SU-DHL-6 (cell line): ENCODE data around the gene PMEPA1.

Source experiments
- EZH2phosphoT487 ChIP-seq: fragments of 200-600 bp; sonication (generic), shearing (Covaris generic); conservative IDR thresholded peaks from 2 replicates; pipeline ENCODE4 v1.6.1; 2018; ENCODE audit warnings: mild to moderate bottlenecking, antibody characterized with exemption, low read length, moderate library complexity, mixed read lengths
- TF ChIP-seq, protein P1 (sequence below): fragments of 200-600 bp; sonication (generic); IDR thresholded peaks from one replicate; pipeline ENCODE4 v1.5.1; 2017; ENCODE audit warnings: antibody characterized with exemption, mild to moderate bottlenecking, low read length, moderate library complexity; ENCODE audit not compliant: insufficient read depth, poor library complexity, severe bottlenecking

DNA sequence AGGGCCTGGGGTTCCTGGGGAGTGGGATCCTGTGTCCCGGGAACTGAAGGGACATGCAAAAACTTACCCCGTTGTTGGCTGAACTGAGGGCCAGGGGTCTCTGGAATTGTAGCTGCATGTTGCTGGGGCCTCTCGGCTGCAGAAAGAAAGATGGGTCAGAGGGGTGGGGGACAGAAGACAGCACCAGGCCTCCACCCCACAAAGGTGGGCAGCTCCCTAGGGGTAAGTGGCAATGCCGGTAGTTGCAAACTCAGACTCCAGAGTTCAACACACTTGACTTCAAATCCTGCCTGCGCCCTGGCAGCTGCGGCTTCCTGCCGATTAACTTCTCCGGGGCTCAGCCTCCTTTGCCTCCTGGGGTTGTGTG is 94.4 kb downstream of the PMEPA1 start:
- TF ChIP-seq, protein P1, sequence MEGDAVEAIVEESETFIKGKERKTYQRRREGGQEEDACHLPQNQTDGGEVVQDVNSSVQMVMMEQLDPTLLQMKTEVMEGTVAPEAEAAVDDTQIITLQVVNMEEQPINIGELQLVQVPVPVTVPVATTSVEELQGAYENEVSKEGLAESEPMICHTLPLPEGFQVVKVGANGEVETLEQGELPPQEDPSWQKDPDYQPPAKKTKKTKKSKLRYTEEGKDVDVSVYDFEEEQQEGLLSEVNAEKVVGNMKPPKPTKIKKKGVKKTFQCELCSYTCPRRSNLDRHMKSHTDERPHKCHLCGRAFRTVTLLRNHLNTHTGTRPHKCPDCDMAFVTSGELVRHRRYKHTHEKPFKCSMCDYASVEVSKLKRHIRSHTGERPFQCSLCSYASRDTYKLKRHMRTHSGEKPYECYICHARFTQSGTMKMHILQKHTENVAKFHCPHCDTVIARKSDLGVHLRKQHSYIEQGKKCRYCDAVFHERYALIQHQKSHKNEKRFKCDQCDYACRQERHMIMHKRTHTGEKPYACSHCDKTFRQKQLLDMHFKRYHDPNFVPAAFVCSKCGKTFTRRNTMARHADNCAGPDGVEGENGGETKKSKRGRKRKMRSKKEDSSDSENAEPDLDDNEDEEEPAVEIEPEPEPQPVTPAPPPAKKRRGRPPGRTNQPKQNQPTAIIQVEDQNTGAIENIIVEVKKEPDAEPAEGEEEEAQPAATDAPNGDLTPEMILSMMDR = no peak
- TF ChIP-seq EZH2phosphoT487 = no peak
